A673 (cell line): Measurements from ENCODE around the gene TTC27.

Experiments
- EZH2 ChIP-seq: fragments of 200-600 bp; sonication (generic); IDR thresholded peaks from 2 replicates; pipeline ENCODE4 v1.6.1; 2017; ENCODE audit warnings: borderline replicate concordance, low read depth, mild to moderate bottlenecking, mixed read lengths, antibody characterized with exemption, low read length; ENCODE audit not compliant: poor library complexity, severe bottlenecking
- TF ChIP-seq, protein P1 (sequence below): fragments of 300-800, 200-600 bp; sonication (generic); conservative IDR thresholded peaks from 2 replicates; pipeline ENCODE4 v1.5.1; 2017; ENCODE audit warnings: low read depth, mild to moderate bottlenecking, antibody characterized with exemption, low read length, moderate library complexity, mixed read lengths

DNA sequence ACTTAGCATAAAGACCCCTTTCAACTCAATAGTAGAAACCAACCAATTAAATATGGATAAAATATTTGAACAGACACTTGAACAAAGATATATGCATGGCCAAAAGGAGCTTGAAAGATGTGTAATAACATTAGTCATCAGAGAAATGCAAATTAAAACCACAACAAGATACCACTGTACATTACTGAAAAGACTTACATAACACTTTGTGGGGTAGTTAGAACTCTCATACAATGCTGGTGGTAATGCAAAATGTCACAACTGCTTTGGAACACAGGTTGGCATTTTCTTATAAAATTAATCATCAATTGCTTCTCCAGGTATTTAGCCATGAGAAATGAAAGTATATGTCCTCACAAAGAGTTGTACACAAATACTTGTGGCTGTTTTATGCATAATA is 60.7 kb downstream of the TTC27 start:
- TF ChIP-seq, protein P1, sequence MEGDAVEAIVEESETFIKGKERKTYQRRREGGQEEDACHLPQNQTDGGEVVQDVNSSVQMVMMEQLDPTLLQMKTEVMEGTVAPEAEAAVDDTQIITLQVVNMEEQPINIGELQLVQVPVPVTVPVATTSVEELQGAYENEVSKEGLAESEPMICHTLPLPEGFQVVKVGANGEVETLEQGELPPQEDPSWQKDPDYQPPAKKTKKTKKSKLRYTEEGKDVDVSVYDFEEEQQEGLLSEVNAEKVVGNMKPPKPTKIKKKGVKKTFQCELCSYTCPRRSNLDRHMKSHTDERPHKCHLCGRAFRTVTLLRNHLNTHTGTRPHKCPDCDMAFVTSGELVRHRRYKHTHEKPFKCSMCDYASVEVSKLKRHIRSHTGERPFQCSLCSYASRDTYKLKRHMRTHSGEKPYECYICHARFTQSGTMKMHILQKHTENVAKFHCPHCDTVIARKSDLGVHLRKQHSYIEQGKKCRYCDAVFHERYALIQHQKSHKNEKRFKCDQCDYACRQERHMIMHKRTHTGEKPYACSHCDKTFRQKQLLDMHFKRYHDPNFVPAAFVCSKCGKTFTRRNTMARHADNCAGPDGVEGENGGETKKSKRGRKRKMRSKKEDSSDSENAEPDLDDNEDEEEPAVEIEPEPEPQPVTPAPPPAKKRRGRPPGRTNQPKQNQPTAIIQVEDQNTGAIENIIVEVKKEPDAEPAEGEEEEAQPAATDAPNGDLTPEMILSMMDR: no peak
- no peak for TF ChIP-seq EZH2
